HG03354 (cell line): Measurements from ENCODE around the gene SPRR2B.
"Not testable (repeated sequence)": the region's sequence is repeated elsewhere in the genome, so short reads cannot be mapped to it uniquely, and the experiment has no call there.

Source experiments
- ATAC-seq: cut with Tn5 transposase; IDR thresholded peaks from one replicate; pipeline ENCODE4 v1.9.1; 2021; ENCODE audit warnings: mild to moderate bottlenecking; ENCODE audit not compliant: unreplicated experiment, poor library complexity, severe bottlenecking

The SPRR2B gene

GRCh38 chr1:153040950-153041631, 30.3 kb downstream of the SPRR2B start, which contains the start of gene SPRR2D:
Gene SPRR2D (minus strand): TSS chr1:153041120. CDS start chr1:153040346, 774 bp downstream.
- ATAC-seq, result no peak

- ATAC-seq, result no peak
Measured at GRCh38 chr1:153035211-153035610, 36.2 kb downstream of the SPRR2B start.

- no peak for ATAC-seq
Measured at GRCh38 chr1:153032677-153033308, 38.6 kb downstream of the SPRR2B start.

- ATAC-seq, result no peak
Measured at GRCh38 chr1:153032073-153032472, 39.3 kb downstream of the SPRR2B start.

GRCh38 chr1:153030895-153031294, 40.5 kb downstream of the SPRR2B start, which contains the start of gene SPRR1B:
Gene SPRR1B (plus strand): TSS chr1:153031203. CDS start chr1:153032346, 1,143 bp downstream.
- ATAC-seq, result no peak

- no peak for ATAC-seq
Measured at GRCh38 chr1:153028766-153029165, 42.6 kb downstream of the SPRR2B start.

- no peak for ATAC-seq
Measured at GRCh38 chr1:153025797-153026196, 45.6 kb downstream of the SPRR2B start.

- ATAC-seq, result no peak
Measured at GRCh38 chr1:153024413-153024812, 47.0 kb downstream of the SPRR2B start.

GRCh38 chr1:153023109-153023508, 48.3 kb downstream of the SPRR2B start:
- ATAC-seq, result no peak

- ATAC-seq, result not testable (repeated sequence)
Measured at GRCh38 chr1:153022340-153022739, 49.1 kb downstream of the SPRR2B start.

- not testable (repeated sequence) for ATAC-seq
Measured at GRCh38 chr1:153021829-153022228, 49.6 kb downstream of the SPRR2B start.
